AG20443 (cell line): ENCODE results near the gene ANKRD65.

Experiments used
- DNase-seq: peaks from one replicate; pipeline ENCODE4 v3.0.0; 2012; ENCODE audit warnings: low spot score, mixed read lengths

Gene ANKRD65

DNA sequence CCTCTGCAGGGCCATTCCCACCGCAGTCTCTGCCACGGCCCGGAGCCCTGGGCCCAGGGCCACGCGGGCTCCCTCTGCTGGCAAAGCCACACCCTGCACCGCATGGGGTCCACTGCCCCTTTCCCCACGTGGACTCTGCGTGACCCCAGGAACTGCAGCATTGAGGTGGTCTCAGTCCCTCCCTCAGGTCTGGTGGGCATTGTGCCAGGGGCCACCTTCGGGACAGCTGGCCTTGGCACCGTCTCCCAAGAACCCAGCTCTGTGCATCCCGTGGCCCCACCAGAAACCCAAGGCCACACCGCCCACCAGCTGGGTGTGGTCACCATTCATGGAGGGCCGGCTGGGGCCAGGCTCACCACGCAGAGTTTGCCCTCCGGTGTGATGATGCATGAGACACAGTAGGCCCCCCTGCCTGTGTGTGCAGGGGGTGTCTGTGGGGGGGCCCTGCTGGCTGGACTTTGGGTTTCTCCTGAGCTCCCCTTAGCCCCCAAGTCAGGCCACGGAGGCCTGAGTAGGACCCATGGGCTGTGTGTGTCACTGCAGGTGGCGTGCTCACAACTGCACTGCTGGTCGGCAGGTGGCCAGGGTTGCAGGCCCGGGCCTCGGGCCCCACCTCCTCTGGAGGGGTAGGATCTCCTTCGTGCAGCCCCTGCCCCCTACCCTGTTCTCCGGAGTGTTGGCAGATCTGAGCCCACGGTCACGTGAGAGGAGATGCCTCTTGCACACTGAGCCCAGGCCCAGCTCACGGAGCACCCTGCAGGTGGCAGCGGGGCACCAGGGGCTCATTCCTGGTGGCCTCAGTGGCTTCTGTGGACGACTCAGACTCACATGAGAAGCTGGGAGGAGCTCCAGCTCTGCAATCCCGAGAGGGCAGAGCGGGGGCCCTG, 20.2 kb upstream of the ANKRD65 start:
- peak; percentile 90 for DNase-seq

DNA sequence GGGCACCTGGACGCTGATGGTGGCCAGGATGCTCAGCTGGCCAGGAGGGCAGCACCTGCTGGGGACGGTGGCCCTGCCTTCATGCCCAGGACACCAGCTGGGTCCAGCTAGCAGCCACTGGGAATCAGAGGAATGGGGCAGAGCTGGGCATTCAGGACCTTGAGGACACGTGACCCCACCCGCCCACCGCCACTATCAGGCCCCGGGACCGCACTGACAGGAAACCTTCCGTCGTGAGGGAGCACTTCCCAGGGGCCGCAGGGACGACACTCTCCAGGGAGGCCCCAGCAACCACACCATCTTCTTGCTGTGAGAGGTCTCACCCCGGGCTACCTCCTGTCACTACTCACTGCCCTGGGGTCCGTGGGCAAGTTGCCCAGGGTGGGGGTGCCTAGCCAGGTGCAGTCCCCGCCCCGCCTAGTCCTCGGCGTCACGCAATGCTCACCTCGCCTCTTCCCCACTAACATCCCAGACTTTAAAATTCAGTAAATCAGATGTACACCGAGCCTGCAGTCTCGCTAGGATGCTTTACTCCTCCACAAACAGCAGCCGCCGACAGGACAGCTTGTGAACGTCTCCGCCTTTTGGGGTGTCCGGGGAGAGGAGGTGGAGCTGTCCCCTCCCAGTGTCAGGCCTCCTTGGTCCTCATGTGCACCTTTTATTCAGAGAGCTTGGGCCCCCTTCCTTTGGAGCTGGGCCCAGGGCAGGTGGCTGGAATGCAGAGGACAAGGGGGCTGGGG, 19.4 kb upstream of the ANKRD65 start:
- no peak for DNase-seq

DNA sequence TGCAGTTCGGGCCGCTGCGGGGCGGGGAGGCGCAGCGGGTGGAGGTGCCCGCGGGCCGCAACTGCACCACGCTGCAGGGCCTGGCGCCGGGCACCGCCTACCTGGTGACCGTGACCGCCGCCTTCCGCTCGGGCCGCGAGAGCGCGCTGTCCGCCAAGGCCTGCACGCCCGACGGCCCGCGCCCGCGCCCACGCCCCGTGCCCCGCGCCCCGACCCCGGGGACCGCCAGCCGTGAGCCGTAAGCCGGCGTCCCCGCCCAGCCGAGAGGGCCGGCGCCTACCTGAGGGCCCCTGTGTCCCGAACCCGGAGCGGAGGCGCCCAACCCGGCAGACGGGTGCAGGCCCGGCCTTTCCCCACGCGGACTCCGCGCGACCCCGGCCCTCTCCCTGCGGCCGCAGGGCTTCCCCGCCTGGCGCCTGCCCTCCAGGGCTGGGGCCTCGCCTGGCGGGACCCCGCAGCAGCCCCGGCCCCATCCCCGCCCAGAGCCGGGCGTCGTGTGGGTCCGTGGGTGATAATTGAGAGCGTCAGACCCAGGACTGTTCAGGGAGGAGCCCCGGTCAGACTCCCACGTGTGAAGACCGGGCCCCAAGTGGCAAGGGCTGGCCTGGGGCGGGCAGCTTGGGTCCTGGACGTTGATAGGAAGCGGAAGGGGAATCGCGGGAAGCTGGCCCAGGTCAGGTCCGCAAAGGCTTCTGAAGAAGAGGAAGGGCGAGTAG, 18.6 kb upstream of the ANKRD65 start:
- DNase-seq: no peak

DNA sequence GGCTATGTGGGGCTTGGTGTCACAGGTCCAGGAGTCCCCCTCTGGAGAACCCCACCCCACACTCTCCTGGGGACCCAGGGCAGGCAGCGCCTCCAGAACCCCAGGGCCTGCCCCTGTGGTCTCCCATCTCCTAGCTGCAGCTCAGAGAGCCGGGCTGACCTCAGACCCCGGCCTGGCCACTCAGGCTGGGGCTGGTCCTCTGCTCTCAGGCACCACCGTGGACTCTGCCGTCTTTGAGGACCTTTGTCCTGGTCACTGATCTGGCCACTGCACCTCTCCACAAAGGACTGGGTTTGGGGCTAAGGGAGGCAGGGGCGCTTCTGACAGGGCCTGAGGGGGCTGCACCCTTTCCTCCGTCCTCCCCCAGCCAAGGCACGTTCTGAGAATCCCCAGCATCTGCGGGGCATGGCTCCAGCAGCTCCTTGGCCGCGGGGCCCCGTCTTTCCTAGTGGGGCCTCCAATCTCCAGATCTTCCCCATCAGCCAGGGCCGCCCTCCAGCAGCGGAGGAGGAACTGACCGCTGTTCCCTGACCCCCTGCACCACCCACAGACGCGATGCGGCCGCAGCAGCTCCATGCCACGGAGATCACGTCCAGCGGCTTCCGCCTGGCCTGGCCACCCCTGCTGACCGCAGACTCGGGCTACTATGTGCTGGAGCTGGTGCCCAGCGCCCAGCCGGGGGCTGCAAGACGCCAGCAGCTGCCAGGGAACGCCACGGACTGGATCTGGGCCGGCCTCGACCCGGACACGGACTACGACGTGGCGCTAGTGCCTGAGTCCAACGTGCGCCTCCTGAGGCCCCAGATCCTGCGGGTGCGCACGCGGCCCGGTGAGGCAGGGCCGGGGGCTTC, 17.7 kb upstream of the ANKRD65 start:
- no peak for DNase-seq

DNA sequence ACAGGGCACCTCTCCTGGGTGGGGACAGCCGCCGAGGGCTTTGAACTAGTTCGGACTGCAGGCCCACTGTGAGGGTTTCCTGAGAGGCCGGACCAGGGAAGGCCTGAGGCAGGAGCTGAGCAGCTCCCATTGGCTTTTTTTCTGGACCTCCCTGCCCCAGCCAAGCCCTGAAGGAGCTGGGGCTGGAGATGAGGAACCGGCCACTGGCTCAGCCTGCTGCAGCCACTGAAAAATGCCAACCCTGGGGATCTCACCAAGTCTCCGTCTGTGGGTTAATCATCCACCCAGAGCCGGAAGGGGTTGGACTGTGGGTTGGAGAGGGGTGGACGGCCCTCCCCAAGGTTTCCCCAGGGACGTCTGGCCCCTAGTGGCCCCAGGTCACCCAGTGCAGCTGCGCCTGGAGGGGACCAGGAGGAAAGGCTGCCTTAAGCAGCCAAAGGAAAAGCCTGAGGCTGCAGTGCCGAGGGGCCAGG, 16.9 kb upstream of the ANKRD65 start:
- DNase-seq: no peak

DNA sequence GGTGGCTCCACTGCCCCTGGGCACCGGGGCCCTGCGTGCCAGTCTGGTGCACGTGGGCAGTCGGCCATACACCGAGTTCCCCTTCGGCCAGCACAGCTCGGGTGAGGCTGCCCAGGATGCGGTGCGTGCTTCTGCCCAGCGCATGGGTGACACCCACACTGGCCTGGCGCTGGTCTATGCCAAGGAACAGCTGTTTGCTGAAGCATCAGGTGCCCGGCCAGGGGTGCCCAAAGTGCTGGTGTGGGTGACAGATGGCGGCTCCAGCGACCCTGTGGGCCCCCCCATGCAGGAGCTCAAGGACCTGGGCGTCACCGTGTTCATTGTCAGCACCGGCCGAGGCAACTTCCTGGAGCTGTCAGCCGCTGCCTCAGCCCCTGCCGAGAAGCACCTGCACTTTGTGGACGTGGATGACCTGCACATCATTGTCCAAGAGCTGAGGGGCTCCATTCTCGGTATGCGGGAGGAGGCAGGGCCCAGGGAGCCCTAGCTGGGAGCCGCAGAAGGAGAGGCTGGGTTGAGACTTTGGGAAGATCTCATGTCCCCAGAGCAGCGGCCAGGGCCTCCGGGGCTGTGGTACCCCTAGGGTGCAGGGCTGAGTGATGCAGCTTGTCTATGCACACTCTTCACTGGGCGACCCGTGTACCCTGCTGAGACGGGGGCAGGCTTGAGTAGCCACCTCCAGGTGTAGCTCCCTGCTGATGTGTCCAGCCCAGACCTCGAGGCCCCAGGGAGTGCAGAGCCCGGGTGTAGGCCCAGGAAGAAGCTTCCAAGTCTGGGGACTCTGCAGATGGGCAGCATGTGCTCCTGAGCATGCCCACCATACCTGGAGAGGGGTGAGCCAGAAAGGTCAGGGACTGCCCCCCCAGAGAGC, 16.2 kb upstream of the ANKRD65 start:
- DNase-seq: no peak

DNA sequence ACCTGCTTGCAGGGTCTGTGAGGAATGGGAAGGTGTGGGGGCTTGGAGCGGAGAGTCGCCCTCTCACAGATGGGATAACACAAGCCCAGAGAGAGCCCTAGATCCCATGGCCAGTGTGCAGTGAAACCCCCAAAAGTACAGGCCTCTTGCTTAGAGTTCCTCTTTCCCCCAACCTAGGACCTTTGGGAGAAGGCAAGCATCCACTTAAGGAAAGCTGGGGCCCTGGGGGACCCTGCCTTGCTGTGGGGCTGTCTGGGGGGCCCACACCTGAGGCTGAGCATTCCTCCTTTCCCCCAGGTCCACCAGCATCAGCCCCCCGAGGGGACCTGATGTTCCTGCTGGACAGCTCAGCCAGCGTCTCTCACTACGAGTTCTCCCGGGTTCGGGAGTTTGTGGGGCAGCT, 15.6 kb upstream of the ANKRD65 start:
- no peak for DNase-seq

DNA sequence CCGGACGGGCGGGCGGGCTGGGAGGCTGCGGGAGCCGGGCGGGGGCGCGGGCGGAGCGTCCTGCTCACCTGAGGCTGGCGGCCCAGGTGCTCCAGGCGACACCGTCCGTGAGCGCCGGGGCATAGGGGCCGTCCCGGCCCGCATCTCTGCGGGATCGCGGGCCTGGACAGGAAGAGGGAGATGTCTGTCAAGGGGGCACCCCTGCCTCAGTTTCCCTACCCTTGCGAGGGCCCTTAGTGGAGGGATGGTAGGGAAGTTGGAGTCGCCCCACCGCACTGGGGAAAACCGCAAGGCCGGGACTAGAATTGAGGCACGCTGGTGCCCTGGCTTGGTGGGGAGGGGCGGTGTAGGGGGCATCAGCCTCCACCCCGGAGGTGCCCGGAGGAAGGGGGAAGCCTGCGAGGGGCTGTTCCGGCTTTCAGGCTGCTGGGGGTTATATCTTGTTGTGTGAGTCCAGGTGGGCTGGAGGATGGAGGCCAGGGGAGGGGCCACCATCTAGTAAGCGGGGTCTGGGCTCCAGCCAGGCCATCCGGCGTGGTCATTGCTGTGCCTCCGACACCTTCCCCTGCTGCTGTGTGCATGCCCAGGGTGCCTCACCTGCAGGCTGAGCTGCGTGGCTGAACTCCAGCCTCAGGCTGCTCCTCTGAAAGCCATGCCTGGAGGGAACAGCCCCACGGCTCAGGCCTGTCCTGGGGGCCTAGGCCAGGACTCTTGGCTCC, 15.0 kb upstream of the ANKRD65 start:
- no peak for DNase-seq

DNA sequence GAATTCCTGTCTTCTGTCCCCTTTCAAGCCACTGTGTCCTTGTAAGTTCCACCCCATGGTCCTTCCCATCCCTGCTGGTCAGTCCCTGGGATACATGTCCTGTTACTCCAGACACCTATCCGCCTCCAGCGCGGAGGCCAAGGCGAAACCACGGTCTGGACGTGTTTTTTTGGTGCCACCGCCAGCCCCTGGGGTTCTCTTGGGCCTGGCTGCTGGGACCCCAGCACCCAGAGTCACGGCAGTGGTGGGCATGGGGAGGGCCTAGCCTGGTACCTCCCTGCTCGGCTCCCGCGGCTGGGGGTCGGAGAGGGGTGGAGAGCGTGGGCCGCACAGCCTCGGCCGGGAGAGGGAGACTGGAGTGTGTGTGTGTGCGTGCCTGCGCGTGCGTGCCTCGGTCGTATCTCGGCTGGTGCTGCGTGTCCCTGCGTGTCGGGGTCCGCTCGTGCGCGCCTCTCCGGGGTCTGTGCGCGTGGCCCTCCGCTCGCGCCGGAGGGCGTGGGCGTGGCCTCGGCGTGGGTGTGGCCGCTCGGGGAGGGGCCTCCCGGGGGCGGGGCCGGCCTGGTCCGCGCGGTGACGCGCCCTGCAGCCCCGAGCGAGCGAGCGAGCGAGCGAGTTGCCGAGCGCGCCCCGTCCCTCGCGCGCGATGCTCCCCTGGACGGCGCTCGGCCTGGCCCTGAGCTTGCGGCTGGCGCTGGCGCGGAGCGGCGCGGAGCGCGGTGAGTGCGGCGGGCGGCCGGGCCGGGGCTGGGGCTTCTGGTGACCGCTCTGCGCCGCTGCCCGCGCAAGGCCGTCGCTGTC, 14.2 kb upstream of the ANKRD65 start, which contains the start of gene VWA1:
Gene VWA1, plus strand, starts transcription at position 585 of the 798 bp plus-strand sequence. Its CDS starts 59 bp downstream, at position 644.
- peak; percentile 97 for DNase-seq

DNA sequence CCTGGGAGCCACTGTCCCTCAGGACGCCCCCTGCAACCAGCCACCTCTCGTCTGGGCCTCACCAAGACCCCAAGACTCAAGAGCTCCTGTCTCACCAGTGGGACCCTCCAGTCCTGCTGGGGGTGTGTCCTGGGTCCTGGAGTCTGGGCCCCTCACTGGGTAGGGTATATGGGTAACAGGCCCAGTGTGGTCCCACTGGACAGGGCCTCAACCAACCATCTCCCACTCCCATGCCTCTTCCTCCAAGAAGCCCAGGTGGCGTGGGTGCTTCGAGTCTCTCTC, 13.7 kb upstream of the ANKRD65 start:
- DNase-seq: no peak

DNA sequence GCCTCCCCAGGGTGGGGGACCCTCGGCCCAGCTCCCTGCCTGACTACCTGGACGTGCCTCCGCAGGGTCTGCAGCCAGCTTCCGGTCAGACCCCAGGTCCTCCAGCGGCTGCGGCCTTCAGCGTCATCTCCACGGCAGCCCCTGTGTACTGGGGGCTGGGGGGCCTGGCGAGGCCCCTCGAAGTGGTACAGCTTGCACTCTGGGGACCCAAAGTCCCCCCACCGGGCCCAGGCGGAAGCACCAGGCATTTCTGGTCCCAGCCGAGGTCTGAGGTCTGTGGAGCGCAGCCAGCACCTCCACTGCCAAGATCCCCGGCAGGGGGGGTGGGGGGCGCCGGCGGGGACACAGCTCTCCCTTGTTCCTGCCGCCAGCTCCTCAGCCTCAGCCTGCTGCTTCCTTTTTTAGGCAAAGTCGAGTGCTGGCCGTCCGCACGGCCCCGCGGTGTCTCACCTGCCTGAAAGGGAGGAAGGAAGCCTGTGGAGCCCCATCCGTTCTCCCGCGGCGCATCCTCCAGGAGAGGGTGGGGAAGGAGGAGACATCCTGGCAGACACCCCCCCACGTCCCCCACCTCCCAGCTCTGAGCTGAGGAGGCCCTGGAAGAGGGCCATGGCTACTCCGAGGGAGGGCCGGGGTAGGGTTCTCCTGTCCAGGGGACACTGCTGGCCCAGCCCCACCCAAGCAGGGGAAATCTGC, 13.2 kb upstream of the ANKRD65 start:
- no peak for DNase-seq

DNA sequence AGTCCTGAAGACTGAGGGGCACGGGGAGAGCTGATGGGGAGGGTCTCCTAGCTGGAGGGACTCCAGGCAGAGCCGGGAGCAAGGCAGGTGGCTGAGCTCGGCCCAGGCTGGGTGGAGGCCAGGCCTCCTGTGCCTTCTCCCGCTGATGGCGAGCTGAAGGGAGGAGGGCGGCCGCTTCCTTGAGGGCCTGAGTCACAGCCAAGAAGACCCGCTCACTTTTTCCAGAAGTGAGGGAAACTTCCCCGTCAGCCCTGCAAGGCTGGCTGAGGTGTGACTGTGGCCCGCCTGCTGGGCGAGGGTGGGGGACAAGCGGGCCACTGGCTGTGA, 12.7 kb upstream of the ANKRD65 start:
- no peak for DNase-seq

DNA sequence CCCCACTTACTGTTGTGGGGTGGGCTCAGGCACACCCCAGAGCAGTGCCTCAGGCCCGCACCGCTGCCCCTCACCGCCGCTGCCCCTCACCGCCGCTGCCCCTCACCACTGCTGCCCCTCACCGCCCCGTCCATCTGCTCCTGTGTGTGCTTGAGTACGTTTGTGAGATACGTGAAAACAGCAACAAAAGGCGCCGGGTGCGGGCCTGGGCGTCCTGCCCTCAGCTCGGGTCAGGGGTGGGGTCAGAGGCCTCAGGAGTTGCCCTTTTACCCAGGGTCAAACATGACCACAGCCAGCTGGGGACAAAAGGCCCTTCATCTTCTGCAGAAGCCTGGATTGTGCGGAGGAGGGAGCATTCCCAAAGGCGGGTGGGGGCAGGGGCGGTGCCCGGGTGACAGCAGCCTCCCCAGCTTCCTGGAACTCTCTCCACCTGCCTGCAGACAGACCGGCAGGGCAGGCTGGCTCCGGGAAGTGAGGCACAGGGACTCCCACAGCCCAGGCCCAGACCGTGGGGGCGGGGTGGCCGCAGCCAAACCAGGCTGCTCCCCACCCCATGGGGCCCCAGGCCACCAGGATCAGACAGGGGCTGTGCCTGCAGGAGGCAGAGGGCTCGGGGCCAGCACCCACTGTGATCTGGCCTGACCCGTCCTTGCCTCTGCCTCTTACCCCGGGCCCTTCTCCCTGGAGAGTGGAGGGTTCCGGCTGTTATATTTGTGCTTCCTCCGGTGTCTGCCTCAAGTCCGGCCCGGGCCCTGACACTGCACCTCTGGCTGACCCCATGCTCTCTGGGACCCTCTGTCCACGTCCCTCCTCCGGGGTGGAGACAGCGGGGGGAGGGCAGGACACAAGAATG, 12.1 kb upstream of the ANKRD65 start:
- DNase-seq: no peak

DNA sequence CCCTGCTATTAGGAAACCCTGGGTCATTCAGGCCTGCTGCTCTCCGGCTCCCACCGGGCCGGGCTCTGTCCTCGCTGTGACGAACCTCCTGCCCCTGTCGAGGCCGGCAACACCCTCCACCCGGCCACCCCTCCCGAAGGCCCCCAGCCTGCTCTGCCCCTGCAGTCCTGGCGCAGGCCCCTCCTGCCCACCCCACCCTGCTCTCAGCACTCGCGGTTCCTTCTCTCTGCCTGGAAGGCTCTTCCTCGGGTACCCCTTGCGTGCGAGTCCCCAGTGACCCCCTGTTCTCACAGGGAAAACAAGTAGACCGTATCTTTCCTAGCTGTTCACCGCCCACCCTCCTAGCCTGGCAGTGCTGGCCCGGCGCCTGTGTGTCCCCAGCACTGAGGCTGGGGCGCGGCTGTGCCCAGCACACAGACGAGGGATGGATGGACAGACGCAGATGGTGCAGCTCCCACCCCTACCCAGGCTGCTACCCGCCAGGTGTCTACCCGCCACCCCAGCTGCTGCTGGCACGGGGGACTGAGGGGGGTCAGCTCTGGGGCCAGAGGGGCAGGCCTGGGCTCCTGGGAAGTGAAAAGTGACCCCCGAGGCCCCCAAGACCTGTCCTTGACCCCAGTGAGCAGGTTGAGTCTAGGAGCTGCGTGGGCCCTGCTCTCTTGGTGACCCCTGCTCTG, 11.3 kb upstream of the ANKRD65 start:
- DNase-seq: no peak

DNA sequence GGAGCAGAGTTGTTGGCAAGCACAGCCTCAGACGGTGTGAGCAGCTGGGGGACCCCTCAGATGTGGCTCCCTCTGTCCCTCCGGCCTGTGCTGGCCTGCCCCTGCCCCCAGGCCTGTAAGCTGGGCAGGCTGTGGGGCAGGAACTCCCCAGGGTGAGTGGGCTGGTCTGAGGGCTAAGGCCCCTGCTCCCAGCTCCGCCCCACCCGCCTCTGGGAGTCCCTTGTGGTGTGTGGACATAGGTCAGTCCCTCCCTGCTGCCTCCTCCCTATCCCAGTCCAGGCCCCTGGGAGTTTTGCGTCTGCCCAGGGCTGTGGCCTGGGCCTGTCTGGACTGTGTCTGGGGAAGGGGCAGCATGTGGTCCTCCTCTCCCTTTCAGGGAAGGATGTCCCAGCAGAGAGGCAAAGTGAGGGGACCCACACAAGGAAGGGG, 10.8 kb upstream of the ANKRD65 start:
- DNase-seq: no peak

DNA sequence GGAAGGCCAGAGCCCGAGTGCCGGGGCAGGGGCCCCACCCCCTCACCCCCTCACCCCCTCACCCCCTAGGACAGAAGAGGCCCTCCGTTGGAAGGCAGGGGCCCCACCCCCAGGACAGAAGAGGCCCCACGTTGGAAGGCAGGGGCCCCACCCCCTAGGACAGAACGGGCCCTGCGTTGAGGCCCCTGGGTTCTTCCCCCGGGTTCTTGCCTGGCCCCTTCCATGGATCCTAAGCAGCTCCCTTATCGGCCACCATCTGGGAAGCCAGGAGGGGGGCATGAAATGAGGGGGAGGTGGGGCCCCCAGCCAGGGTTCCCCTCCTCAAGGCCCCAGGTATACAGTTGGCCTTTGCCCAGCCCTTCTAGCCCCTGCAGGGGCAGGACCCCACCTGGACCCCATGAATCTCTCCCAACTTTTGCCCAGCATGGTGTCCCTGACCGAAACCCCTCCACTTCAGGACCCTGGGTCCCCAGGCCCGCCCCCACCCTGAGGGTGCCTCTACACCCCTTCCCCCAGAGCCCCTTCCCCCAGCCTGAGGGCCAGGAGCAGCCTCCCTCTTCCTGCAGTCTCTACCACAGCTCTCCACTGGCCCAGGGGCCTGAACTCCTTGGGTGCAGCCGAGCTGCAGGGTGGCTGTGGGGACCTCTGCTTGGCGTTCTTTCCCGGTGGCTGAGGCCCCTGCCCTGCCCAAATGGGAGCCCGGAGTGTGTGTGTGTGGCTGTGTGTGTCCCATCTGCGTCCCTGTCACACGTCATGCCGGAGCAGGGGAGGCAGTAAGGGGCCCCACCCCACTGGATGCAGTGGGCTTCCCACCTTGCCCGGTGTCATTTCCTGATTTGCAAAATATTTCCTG, 10.1 kb upstream of the ANKRD65 start:
- no peak for DNase-seq
